ENCODE data around the gene CCNL2. TPM values are rescaled to one million over a fixed set of nuclear protein-coding genes. Genes with fewer than 3 reads are reported as not detected.
"Not testable (repeated sequence)": the region's sequence is repeated elsewhere in the genome, so short reads cannot be mapped to it uniquely, and the experiment has no call there.

Gene CCNL2
- total RNA-seq, 2 experiments from 2014 or later = 120 to 124 TPM

DNA sequence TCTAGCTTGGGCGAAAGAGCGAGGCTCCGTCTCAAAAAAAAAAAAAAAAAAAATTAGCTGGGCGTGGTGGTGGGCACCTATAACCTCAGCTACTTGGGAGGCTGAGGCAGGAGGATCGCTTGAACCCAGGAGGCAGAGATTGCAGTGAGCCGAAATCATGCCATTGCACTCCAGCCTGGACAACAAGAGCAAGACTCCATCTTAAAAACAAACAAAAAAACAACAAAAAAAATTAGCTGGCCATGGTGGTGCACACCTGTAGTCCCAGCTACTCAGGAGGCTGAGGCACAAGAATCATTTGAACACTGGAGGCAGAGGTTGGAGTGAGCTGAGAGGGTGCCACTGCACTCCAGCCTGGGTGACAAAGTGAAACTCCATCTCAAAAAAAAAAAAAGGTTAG lies 29.8 kb upstream of the CCNL2 start:
- H3K36me3 Mint-ChIP-seq, DNase-seq: not testable (repeated sequence)

DNA sequence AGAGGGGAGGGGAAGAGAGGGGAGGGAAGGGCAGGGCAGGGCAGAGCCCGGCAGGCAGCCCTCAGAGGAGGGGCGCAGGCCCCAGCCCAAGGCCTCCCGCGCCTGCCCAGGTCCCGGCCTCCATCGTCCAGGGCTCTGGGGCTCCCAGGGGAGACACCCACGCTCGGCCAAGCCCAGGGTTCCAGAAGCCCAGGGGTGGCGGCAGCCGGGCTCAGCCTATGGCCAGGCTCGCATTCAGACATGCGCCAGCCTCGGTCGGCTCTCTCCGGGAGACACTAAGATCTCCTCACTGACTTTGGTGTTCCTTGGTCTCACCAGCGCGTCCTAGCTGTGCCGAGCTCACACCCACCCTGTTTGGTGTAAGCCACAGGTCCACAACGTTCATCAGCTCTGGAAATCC lies 29.0 kb upstream of the CCNL2 start:
- CTCF ChIA-PET = interaction anchor here (2.0 kb wide), 1 partner anchor 13 kb away, joined by 8 read pairs; no protein-coding TSS in a partner anchor

More for the DNA sequence above, 29.8 kb upstream of the CCNL2 start:
- H3K4me1 Mint-ChIP-seq; H3K4me3 Mint-ChIP-seq; H3K27ac Mint-ChIP-seq; H3K9me3 Mint-ChIP-seq (ENCODE audit: low read depth); ATAC-seq: not testable (repeated sequence)
- CTCF ChIA-PET = interaction anchor here (2.0 kb wide), 1 partner anchor 12 kb away, joined by 8 read pairs; no protein-coding TSS in a partner anchor
- peaks cover 32% of the 10 kb centered on the region for H3K27me3 Mint-ChIP-seq

DNA sequence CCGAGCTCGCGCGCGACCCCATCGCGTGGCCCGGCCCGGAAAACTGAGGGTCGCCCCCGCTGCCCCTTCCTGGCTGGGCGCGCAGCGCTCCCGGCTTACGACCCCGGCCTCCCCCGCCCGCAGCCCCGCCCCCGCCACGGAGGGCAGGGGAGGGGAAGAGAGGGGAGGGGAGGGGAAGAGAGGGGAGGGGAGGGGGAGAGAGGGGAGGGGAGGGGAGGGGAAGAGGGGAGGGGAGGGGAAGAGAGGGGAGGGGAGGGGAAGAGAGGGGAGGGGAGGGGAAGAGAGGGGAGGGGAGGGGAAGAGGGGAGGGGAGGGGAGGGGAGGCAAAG lies 28.6 kb upstream of the CCNL2 start:
- Mint-ChIP-seq H3K4me1 (peaks cover 7% of the 10 kb centered on the region), H3K36me3 (no peaks in the 10 kb centered on the region), H3K4me3 (no peak overlapping the region), H3K9me3 (ENCODE audit: low read depth) (no peaks in the 10 kb centered on the region), H3K27ac (no peak overlapping the region), H3K27me3 (peaks cover 34% of the 10 kb centered on the region)
- DNase-seq (no peak), ATAC-seq (no peak)
- CTCF ChIA-PET = no interaction called here

More for the DNA sequence above, 29.0 kb upstream of the CCNL2 start:
- Mint-ChIP-seq H3K27me3 (peaks cover 32% of the 10 kb centered on the region), H3K27ac (no peak overlapping the region), H3K9me3 (ENCODE audit: low read depth) (no peaks in the 10 kb centered on the region), H3K36me3 (no peaks in the 10 kb centered on the region), H3K4me3 (no peak overlapping the region), H3K4me1 (peaks cover 4% of the 10 kb centered on the region)
- ATAC-seq (no peak), DNase-seq (no peak)

DNA sequence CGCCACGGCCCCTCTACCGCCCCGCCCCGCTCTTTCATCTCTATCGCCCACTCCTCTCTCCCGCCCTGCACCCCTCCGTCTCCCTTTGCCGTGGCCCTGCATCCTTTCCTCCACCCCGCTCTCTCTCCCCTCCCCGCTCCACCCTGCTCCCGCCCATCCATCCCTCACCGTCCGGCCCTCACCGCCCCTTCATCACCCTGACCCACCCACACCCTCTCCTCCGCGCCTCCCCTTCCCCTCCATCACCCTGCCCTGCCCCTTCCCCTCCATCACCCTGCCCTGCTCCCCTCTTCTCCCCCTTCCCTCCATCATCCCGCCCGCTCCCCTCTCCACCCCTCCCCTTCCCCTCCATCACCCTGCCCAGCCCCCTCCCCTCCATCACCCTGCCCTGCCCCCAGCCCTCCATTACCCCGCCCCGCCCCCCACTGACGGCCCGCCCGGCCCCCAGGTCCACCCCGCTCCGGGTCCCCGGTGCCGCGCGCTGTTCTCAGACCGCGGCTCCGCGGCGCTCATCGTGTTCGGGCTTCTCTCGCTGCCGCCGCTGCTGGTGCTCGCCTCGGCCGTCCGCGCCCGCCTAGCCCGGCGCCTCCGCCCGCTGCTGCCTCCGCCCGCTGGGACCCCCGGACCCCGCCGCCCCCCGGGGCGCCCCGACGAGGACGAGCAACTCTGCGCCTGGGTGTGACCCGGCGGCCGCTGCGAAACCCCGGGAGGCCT lies 28.1 kb upstream of the CCNL2 start:
- peaks cover 37% of the 10 kb centered on the region for H3K27me3 Mint-ChIP-seq
- H3K9me3 Mint-ChIP-seq (ENCODE audit: low read depth) = no peaks in the 10 kb centered on the region
- H3K36me3 Mint-ChIP-seq = no peaks in the 10 kb centered on the region
- H3K27ac Mint-ChIP-seq = no peak overlapping the region
- ATAC-seq (no peak), DNase-seq (no peak)
- CTCF ChIA-PET = no interaction called here
- peaks cover 13% of the 10 kb centered on the region for H3K4me1 Mint-ChIP-seq
- H3K4me3 Mint-ChIP-seq = no peak overlapping the region

DNA sequence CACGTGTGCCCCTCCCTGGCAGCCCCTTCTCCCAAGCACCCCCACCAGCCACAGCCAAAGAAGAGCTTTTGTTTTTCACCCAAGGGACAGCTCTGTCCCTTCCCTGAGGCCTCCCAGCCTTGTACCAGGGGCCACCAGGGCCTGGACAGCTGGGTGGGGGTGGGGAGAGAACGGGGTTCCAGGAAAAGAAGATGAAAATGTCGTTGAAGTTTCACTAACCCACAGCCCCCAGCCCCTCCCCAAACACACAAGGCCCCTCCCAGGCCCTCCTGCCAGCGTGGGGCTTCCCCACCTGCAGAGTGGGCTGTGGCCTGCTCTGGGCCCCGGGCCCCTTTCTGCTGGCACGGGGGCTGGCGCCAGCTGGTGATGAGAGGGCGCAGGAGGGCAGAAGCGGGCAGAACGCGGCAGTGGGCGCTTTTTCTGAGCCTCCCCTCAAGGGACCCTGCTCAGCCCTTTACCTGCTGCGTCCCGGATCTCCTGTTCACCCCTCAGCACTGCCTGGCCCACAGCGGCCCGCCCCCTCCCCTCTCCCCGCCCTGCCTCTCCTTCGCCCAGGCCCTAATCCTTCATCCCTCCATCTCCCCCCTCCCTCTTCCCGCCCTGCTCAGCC lies 27.5 kb upstream of the CCNL2 start:
- Mint-ChIP-seq H3K27me3 (peaks cover 37% of the 10 kb centered on the region), H3K36me3 (no peaks in the 10 kb centered on the region), H3K27ac (no peak overlapping the region), H3K9me3 (ENCODE audit: low read depth) (no peaks in the 10 kb centered on the region), H3K4me3 (no peak overlapping the region), H3K4me1 (peaks cover 14% of the 10 kb centered on the region)
- ATAC-seq = no peak
- CTCF ChIA-PET = interaction anchor here (1.0 kb wide), 1 partner anchor 15 kb away, joined by 4 read pairs; no protein-coding TSS in a partner anchor
- DNase-seq = no peak

DNA sequence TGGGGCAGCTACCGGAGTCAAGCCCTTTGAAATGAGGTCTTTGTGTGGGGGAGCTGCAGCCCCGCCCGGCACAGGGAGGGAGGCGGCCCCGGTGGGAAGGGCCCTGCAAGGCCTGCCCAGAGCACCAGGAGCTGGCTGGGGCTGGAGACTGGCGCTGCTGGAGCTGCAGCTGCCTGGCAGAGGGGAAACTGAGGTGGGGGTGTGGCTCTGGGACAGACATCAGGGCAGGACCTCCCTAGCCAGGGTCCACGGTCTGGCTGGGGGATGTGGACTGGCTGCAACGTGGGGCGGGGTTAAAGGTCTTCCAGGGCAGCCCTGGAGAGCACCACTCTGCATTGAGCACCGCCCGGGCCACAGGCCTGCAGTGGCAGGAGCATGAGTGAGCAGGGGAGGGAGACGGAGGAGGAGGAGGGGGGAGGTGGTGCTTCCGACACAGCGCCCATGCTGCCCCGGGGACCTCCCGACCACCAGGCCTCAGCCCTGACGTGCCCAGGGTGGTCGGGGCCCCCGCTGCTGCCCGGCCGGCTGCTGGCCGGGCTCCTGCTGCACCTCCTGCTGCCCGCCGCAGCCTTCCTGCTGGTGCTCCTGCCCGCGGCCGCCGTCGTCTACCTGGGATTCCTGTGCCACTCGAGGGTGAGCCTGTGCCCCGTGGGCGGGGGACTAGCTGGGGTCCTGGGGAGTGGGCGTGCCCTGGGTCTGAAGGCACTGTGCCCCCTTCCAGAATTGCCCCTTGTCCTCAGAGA lies 26.8 kb upstream of the CCNL2 start:
- CTCF ChIA-PET = interaction anchor here (1.0 kb wide), 1 partner anchor 16 kb away, joined by 4 read pairs; no protein-coding TSS in a partner anchor
- DNase-seq (no peak), ATAC-seq (no peak)
- Mint-ChIP-seq H3K9me3 (ENCODE audit: low read depth) (no peaks in the 10 kb centered on the region), H3K36me3 (no peaks in the 10 kb centered on the region), H3K4me3 (no peak overlapping the region), H3K27me3 (peaks cover 37% of the 10 kb centered on the region), H3K27ac (no peak overlapping the region), H3K4me1 (peaks cover 14% of the 10 kb centered on the region)

DNA sequence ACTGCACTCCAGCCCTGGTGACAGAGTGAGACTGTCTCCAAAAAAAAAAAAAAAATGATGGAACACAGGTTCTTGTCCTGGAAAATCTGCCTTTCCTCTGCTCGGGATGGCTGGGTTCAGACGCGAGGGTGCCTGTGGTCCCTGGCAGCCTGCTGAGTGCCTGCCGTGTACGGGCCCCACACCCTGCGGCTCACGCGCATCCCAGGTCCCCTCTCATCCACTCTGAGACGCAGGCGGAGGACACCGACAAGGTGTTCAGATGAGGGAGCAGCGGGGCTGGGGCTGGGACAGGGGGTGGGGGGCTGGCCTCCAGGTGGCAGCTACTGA lies 26.3 kb upstream of the CCNL2 start:
- ATAC-seq = no peak
- H3K9me3 Mint-ChIP-seq (ENCODE audit: low read depth) = no peaks in the 10 kb centered on the region
- DNase-seq = no peak
- CTCF ChIA-PET = interaction anchor here (1.0 kb wide), 1 partner anchor 16 kb away, joined by 4 read pairs; no protein-coding TSS in a partner anchor
- H3K4me3 Mint-ChIP-seq = no peak overlapping the region
- no peaks in the 10 kb centered on the region for H3K36me3 Mint-ChIP-seq
- peaks cover 37% of the 10 kb centered on the region for H3K27me3 Mint-ChIP-seq
- H3K4me1 Mint-ChIP-seq = peaks cover 14% of the 10 kb centered on the region
- no peak overlapping the region for H3K27ac Mint-ChIP-seq

DNA sequence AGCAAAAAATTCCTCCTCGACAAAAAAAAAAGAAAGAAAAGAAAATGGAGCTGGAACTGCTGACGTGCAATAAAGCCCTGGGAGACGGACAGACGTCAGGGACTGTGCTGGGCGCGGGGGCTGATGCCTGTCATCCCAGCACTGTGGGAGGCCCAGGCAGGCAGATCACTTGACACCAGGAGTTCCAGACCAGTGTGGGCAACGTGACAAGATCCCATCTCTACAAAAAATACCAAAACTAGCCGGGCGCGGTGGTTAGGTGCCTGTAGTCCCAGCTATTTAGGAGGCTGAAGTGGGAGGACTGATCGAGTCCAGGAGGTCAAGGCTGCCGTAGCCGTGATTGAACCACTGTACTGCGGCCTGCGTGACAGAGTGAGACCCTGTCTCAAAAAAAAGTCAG lies 25.6 kb upstream of the CCNL2 start:
- ATAC-seq = no peak
- Mint-ChIP-seq H3K4me1 (peaks cover 14% of the 10 kb centered on the region), H3K4me3 (no peak overlapping the region)

DNA sequence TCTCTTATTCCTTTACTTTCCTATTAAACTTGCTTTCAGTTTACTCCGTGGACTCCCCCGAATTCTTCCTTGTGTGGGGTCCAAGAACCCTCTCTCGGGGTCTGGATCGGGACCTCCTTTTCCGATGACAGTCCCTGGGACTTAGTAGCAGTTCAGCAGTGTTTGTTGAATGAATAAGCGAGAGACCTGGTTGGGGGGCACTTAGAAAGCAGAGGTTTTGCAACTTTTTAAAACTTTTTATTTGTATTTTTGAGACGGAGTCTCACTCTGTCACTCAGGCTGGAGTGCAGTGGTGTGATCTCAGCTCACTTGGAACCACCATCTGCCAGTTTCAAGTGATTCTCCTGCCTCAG lies 24.1 kb upstream of the CCNL2 start:
- Mint-ChIP-seq H3K27me3 (peaks cover 26% of the 10 kb centered on the region), H3K9me3 (ENCODE audit: low read depth) (no peaks in the 10 kb centered on the region), H3K27ac (no peak overlapping the region), H3K4me1 (peaks cover 19% of the 10 kb centered on the region), H3K4me3 (no peak overlapping the region), H3K36me3 (no peaks in the 10 kb centered on the region)
- DNase-seq (no peak), ATAC-seq (no peak)
- CTCF ChIA-PET = no interaction called here

More for the DNA sequence above, 25.6 kb upstream of the CCNL2 start:
- CTCF ChIA-PET = no interaction called here
- no peaks in the 10 kb centered on the region for H3K9me3 Mint-ChIP-seq (ENCODE audit: low read depth)
- H3K27ac Mint-ChIP-seq = no peak overlapping the region
- no peak for DNase-seq
- peaks cover 32% of the 10 kb centered on the region for H3K27me3 Mint-ChIP-seq
- H3K36me3 Mint-ChIP-seq = no peaks in the 10 kb centered on the region

DNA sequence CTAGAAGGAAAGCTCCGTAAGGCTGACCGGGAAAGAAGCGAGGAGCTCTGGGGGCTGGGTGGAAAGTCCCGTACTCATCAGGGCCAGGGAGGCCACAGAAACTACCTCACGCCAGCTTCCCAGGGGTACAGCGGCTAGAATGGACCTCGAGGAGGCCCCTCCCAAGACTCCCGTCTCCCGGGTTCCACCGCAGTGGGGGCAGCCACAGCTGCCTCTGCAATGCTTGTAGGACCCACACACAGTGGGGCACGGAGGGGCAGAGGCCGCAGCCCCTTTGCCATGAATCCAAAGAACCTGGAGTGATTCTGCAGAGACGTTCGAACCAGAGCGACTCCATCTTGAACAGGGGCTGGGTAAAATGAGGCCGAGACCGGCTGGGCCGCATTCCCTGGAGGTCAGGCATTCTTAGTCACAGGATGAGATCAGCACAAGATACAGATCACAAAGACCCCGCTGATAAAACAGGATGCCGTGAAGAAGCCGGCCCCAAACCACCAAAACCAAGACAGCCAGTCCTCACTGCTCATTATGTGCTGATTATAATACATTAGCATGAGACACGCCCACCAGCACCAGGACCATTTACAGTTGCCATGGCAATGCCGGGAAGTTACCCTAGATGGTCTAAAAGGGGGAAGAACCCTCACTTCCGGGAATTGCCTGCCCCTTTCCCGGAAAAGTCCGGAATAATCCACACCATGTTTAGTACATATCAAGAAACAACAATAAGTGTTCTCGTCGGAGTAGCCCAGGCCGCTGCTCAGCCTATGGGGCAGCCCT lies 23.5 kb upstream of the CCNL2 start:
- peak; percentile 60 for DNase-seq
- CTCF ChIA-PET = no interaction called here
- peak; percentile 37 for ATAC-seq

DNA sequence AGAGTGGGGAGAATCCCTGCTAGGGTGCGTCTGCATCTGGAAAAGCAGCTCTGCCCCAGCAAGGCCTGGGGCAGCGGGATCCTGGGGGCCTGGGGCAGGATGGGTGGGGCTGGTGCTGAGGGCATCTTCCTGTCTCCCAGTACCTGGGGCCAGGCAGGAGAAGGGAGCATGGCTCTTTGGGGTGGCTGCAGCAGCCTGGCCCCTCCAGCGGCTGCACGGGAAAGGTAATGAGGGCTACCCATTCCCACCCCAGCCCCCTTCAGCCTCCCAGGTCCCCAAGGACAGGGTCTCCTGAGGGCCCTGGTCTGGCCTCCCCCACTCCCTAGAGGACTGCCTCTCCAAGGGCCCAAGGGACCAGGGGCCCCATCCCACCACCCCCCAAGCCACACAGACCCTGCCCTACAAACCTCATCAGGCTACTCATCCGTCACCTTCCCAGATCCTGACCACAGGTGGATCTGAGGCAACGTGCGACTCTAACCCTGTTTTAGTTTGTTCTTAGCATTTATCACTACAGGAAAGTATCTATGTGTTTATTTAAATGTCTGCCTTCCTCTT lies 22.9 kb upstream of the CCNL2 start:
- H3K4me3 Mint-ChIP-seq = no peak overlapping the region
- H3K9me3 Mint-ChIP-seq (ENCODE audit: low read depth) = no peaks in the 10 kb centered on the region
- H3K27ac Mint-ChIP-seq = no peak overlapping the region
- no peak for ATAC-seq
- CTCF ChIA-PET = no interaction called here
- no peak for DNase-seq
- no peaks in the 10 kb centered on the region for H3K36me3 Mint-ChIP-seq
- H3K27me3 Mint-ChIP-seq = peaks cover 26% of the 10 kb centered on the region
- H3K4me1 Mint-ChIP-seq = peaks cover 27% of the 10 kb centered on the region

More for the DNA sequence above, 23.5 kb upstream of the CCNL2 start:
- Mint-ChIP-seq H3K27me3 (peaks cover 26% of the 10 kb centered on the region), H3K9me3 (ENCODE audit: low read depth) (no peaks in the 10 kb centered on the region), H3K4me3 (no peak overlapping the region), H3K27ac (no peak overlapping the region), H3K4me1 (peaks cover 24% of the 10 kb centered on the region), H3K36me3 (no peaks in the 10 kb centered on the region)

DNA sequence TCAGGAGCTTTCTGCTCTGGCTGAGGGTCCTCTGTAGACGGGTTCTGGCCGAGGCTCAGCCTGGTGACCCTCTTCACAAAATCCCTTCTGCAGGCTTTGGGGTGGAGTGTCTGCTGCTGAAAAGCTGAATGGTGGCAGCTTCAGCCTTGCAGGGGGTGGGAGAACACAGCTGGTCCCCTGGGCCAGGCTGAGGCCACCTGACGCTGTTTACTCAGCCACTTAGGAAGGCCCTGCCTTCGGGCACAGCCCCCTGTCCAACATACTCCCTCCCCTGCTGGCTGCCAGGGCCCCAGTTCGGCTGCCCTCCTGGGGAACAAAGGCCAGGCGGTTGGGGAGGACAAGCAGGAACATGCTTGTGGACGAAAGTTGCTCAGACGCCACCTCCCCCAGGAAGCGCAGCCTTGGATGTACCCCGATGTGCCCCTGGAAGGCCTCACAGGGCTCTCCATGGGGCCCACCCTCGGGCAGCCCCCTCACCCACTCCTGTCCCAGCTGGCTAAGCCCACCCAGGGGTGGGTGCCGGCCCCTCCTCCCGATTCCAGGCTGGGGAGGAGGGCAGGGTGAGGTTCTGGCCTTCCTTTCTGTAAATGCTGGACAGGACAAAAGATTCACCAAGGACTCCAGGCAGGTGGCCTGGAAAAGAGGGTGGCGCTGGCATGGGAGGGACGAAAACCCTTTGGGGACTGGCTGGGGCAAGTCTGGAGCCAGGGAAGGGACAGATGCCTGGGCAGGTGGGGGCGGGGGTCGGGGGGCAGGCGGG lies 22.2 kb upstream of the CCNL2 start, which contains the start of gene ANKRD65:
ANKRD65 (minus strand) TSS at position 130 of the 760 bp plus-strand sequence. CDS start 271 bp downstream, outside the sequence.
- Mint-ChIP-seq H3K27ac (no peak within 1 kb of the TSS), H3K4me1 (peaks cover 26% of the 10 kb centered on the region), H3K9me3 (ENCODE audit: low read depth) (no peaks in the 10 kb centered on the region), H3K36me3 (no peaks in the 10 kb centered on the region), H3K27me3 (peaks cover 24% of the 10 kb centered on the region), H3K4me3 (no peak within 1 kb of the TSS)
- DNase-seq = no peak
- CTCF ChIA-PET = no interaction called here
- no peak for ATAC-seq
